Colonic mucosa (tissue), 4 donors: ENCODE results near the gene VAMP2. TPM values are rescaled to one million over a fixed set of nuclear protein-coding genes. Genes with fewer than 3 reads are reported as not detected.

Experiments used
- DNase-seq: peaks from one replicate; pipeline ENCODE4 v3.0.0-alpha.2; 2020
- H3K27ac ChIP-seq: fragments of 200-600 bp; one replicate; pipeline ENCODE4 v1.8.0; 2021
- H3K27me3 ChIP-seq: fragments of 200-600 bp; one replicate; pipeline ENCODE4 v1.8.0; 2021
- H3K36me3 ChIP-seq: fragments of 200-600 bp; one replicate; pipeline ENCODE4 v1.8.0; 2021
- H3K4me1 ChIP-seq: fragments of 200-600 bp; one replicate; pipeline ENCODE4 v1.8.0; 2021; ENCODE audit warnings: mild to moderate bottlenecking
- H3K4me3 ChIP-seq: fragments of 200-600 bp; one replicate; pipeline ENCODE4 v1.8.0; 2021
- H3K9ac ChIP-seq, 2 donors: one replicate each; pipeline ENCODE4 v1.7.0; 2013; ENCODE audit warnings: control low read depth in 2 of 2, low read depth in 2 of 2, low read length in 2 of 2
- H3K9me3 ChIP-seq: fragments of 200-600 bp; one replicate; pipeline ENCODE4 v1.8.0; 2021
- CTCF ChIP-seq: fragments of 200-600 bp; IDR thresholded peaks from one replicate; pipeline ENCODE4 v1.8.0; 2022; ENCODE audit warnings: antibody characterized with exemption, mild to moderate bottlenecking
- intact Hi-C: fragments of 100-400 bp; cut with DNase I; formaldehyde crosslinking; loops from one replicate; pipeline ENCODE4 v1.14.1; 2022
- total RNA-seq, 2 donors: library from RNA; stranded (reverse); fragmentation: NEBNext Ultra II Directional in 1 of 2; extraction: Animal tissue kit (Norgen Biotek cat#: 25700) in 1 of 2; gene quantifications; one replicate each; pipeline ENCODE4 v1.2.1, GENCODE V29; 2021
- donor health status: healthy.
- donor health status: DM: no; HTN: no; CAD: no.
- donor health status: DM: no; HTN: no; CAD: no.

VAMP2 gene
- total RNA-seq, 2 donors from 2014 or later = 34.0 to 38.8 TPM

- intact Hi-C loops = no loop called here
- H3K9ac ChIP-seq = peak overlapping the region; percentile 93 to 94
- peak overlapping the region; percentile 90 for H3K4me3 ChIP-seq
- DNase-seq = no peak
- no peak for TF ChIP-seq CTCF
- no peaks in the 10 kb centered on the region for H3K9me3 ChIP-seq
- peak overlapping the region; percentile 96 for H3K27ac ChIP-seq
- no peaks in the 10 kb centered on the region for H3K4me1 ChIP-seq
- no peaks in the 10 kb centered on the region for H3K36me3 ChIP-seq
- H3K27me3 ChIP-seq = no peaks in the 10 kb centered on the region
Observed at GRCh38 chr17:8188263-8188839, 25.6 kb upstream of the VAMP2 start.

- no peak for TF ChIP-seq CTCF
- DNase-seq = peak; percentile 96
- H3K27ac ChIP-seq = peak overlapping the region; percentile 96
- peak overlapping the region; percentile 75 for H3K4me3 ChIP-seq
- intact Hi-C loops = loop anchor here (2.0 kb wide), 2 partner anchors 35 to 67 kb away; no protein-coding TSS in a partner anchor
- no peaks in the 10 kb centered on the region for H3K27me3 ChIP-seq
- no peaks in the 10 kb centered on the region for H3K4me1 ChIP-seq
- no peaks in the 10 kb centered on the region for H3K36me3 ChIP-seq
- H3K9me3 ChIP-seq = no peaks in the 10 kb centered on the region
- H3K9ac ChIP-seq = peak overlapping the region; percentile 93 to 94
Observed at GRCh38 chr17:8187517-8188262, 24.9 kb upstream of the VAMP2 start.

- peak overlapping the region; percentile 75 for H3K4me3 ChIP-seq
- H3K9ac ChIP-seq = peak overlapping the region; percentile 72 to 94
- peak; percentile 94 for DNase-seq
- no peaks in the 10 kb centered on the region for H3K27me3 ChIP-seq
- H3K36me3 ChIP-seq = no peaks in the 10 kb centered on the region
- no peaks in the 10 kb centered on the region for H3K9me3 ChIP-seq
- no peaks in the 10 kb centered on the region for H3K4me1 ChIP-seq
- intact Hi-C loops = loop anchor here (2.0 kb wide), 2 partner anchors 36 to 66 kb away; no protein-coding TSS in a partner anchor
- peak overlapping the region; percentile 96 for H3K27ac ChIP-seq
- TF ChIP-seq CTCF = no peak
Observed at GRCh38 chr17:8186787-8187516, 24.2 kb upstream of the VAMP2 start.

- H3K36me3 ChIP-seq = no peaks in the 10 kb centered on the region
- H3K4me3 ChIP-seq = peak overlapping the region; percentile 75
- no peaks in the 10 kb centered on the region for H3K4me1 ChIP-seq
- no peak for TF ChIP-seq CTCF
- intact Hi-C loops = loop anchor here (2.0 kb wide), 2 partner anchors 36 to 66 kb away; no protein-coding TSS in a partner anchor
- H3K9me3 ChIP-seq = no peaks in the 10 kb centered on the region
- DNase-seq = no peak
- H3K9ac ChIP-seq = peak overlapping the region; percentile 72 to 94
- no peaks in the 10 kb centered on the region for H3K27me3 ChIP-seq
- H3K27ac ChIP-seq = peak overlapping the region; percentile 96
Observed at GRCh38 chr17:8186446-8186786, 23.7 kb upstream of the VAMP2 start.

- no peaks in the 10 kb centered on the region for H3K27me3 ChIP-seq
- H3K9ac ChIP-seq = peak overlapping the region; percentile 72 to 94
- H3K4me3 ChIP-seq = peak overlapping the region; percentile 75
- peak; percentile 94 for DNase-seq
- H3K36me3 ChIP-seq = no peaks in the 10 kb centered on the region
- peak overlapping the region; percentile 96 for H3K27ac ChIP-seq
- TF ChIP-seq CTCF = no peak
- H3K9me3 ChIP-seq = no peaks in the 10 kb centered on the region
- H3K4me1 ChIP-seq = no peaks in the 10 kb centered on the region
- intact Hi-C loops = loop anchor here (2.0 kb wide), 2 partner anchors 37 to 65 kb away; no protein-coding TSS in a partner anchor
Observed at GRCh38 chr17:8185582-8186445, 23.1 kb upstream of the VAMP2 start.
